Fibroblast of lung (primary cell): Measurements from ENCODE around the gene ZBTB40. TPM values are rescaled to one million over a fixed set of nuclear protein-coding genes. Genes with fewer than 3 reads are reported as not detected.

Source experiments
- DNase-seq, 2 donors: peaks; one replicate each; pipeline versions ENCODE4 v3.0.0 to v3.0.0-alpha.2; 2010; ENCODE audit warnings: low read depth in 2 of 2
- H2AFZ ChIP-seq: 2 replicates; pipeline ENCODE4 v1.5.1; 2012; ENCODE audit warnings: low read length, control low read depth, inconsistent platforms
- H3K27ac ChIP-seq: 2 replicates; pipeline ENCODE4 v1.5.1; 2011; ENCODE audit warnings: low read length, control low read depth; ENCODE audit not compliant: insufficient read depth
- H3K27me3 ChIP-seq: 2 replicates; pipeline ENCODE4 v1.5.1; 2011; ENCODE audit warnings: mild to moderate bottlenecking, low read length; ENCODE audit not compliant: control insufficient read depth, insufficient read depth
- H3K36me3 ChIP-seq: 2 replicates; pipeline ENCODE4 v1.5.1; 2011; ENCODE audit warnings: low read length; ENCODE audit not compliant: control insufficient read depth, insufficient read depth
- H3K4me1 ChIP-seq: 2 replicates; pipeline ENCODE4 v1.5.1; 2011; ENCODE audit warnings: low read length; ENCODE audit not compliant: control insufficient read depth, insufficient read depth; ENCODE audit errors: extremely low read depth
- H3K4me2 ChIP-seq: 2 replicates; pipeline ENCODE4 v1.5.1; 2011; ENCODE audit warnings: low read length, control low read depth; ENCODE audit not compliant: insufficient read depth; ENCODE audit errors: extremely low read depth
- H3K4me3 ChIP-seq, 4 experiments: fragments of 200-600 bp in 1 of 4; sonication (generic) in 1 of 4; replicated peaks in 1 of 4; 2 replicates each; pipeline ENCODE4 v1.5.1; 2011 to 2016; ENCODE audit warnings: low read length in 4 of 4, low read depth in 3 of 4, mild to moderate bottlenecking in 3 of 4, control low read depth in 2 of 4, inconsistent platforms in 1 of 4, mixed read lengths in 1 of 4; ENCODE audit not compliant: insufficient read depth in 1 of 4; ENCODE audit errors: control extremely low read depth in 1 of 4
- H3K79me2 ChIP-seq: 2 replicates; pipeline ENCODE4 v1.5.1; 2012; ENCODE audit warnings: mild to moderate bottlenecking, low read length, inconsistent platforms; ENCODE audit not compliant: control insufficient read depth, insufficient read depth
- H3K9ac ChIP-seq: 2 replicates; pipeline ENCODE4 v1.5.1; 2011; ENCODE audit warnings: mild to moderate bottlenecking, low read length, control low read depth; ENCODE audit not compliant: insufficient read depth
- H3K9me3 ChIP-seq: 2 replicates; pipeline ENCODE4 v1.5.1; 2012; ENCODE audit warnings: low read depth, low read length; ENCODE audit not compliant: control insufficient read depth, insufficient read depth
- H4K20me1 ChIP-seq: 2 replicates; pipeline ENCODE4 v1.5.1; 2011; ENCODE audit warnings: low read length; ENCODE audit not compliant: control insufficient read depth, insufficient read depth; ENCODE audit errors: extremely low read depth
- EZH2 ChIP-seq: IDR thresholded peaks from 2 replicates; pipeline ENCODE4 v1.5.1; 2012; ENCODE audit warnings: low read length, control low read depth, mild to moderate bottlenecking; ENCODE audit errors: missing control alignments
- polyA plus RNA-seq, 2 donors: library from polyadenylated mRNA; depleted of rRNA in 1 of 2; stranded (reverse) in 1 of 2; unstranded in 1 of 2; fragments of >200 nt; gene quantifications; 2 replicates each; pipeline ENCODE4 v1.2.1, GENCODE V29; 2011 to 2012; ENCODE audit warnings: missing spikeins in 1 of 2
- total RNA-seq: library from RNA; depleted of rRNA; stranded (reverse); fragments of >200 nt; gene quantifications from 2 replicates; pipeline ENCODE4 v1.2.1, GENCODE V29; 2014
- TF ChIP-seq, protein P1 (sequence below), 2 donors: IDR thresholded peaks in 1 of 2; conservative IDR thresholded peaks in 1 of 2; 1 replicate in 1 of 2; 2 replicates in 1 of 2; pipeline ENCODE4 v1.5.1; 2011 to 2012; ENCODE audit warnings: low read length in 2 of 2, control low read depth in 1 of 2, inconsistent platforms in 1 of 2, low read depth in 1 of 2, mild to moderate bottlenecking in 1 of 2

Gene ZBTB40
- total and polyA plus RNA-seq, 2 donors (not counting 1 experiment from before 2014, with no cell fraction given) = 3.4 to 12.4 TPM

DNA sequence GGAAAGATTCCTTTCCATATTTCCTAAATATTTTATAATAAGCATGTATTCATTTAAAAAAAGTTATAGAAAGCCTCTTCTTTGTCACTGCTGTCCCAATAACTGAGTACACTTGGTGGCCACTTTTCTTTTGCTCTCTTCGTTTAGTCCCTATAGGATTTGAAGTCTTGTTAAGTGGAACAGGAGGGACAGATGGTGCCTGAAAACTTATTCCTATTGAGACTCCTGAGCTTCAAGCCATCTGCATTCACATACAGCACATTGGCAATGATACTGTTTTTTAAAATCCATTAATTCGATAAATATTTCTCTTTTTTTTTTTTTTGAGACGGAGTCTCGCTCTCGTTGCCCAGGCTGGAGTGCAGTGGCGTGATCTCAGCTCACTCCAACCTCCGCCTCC, 2.0 kb upstream of the ZBTB40 start:
- Histone ChIP-seq H3K27me3 (no peaks in the 10 kb centered on the region), H3K4me2 (no peak overlapping the region), H3K4me1 (peaks cover 9% of the 10 kb centered on the region), H3K9ac (no peak overlapping the region), H3K79me2 (peaks cover 10% of the 10 kb centered on the region), H3K9me3 (no peaks in the 10 kb centered on the region), H3K4me3 (no peak overlapping the region), H2AFZ (no peak overlapping the region), H4K20me1 (no peaks in the 10 kb centered on the region), H3K36me3 (no peaks in the 10 kb centered on the region), H3K27ac (no peak overlapping the region)
- TF ChIP-seq, protein P1, sequence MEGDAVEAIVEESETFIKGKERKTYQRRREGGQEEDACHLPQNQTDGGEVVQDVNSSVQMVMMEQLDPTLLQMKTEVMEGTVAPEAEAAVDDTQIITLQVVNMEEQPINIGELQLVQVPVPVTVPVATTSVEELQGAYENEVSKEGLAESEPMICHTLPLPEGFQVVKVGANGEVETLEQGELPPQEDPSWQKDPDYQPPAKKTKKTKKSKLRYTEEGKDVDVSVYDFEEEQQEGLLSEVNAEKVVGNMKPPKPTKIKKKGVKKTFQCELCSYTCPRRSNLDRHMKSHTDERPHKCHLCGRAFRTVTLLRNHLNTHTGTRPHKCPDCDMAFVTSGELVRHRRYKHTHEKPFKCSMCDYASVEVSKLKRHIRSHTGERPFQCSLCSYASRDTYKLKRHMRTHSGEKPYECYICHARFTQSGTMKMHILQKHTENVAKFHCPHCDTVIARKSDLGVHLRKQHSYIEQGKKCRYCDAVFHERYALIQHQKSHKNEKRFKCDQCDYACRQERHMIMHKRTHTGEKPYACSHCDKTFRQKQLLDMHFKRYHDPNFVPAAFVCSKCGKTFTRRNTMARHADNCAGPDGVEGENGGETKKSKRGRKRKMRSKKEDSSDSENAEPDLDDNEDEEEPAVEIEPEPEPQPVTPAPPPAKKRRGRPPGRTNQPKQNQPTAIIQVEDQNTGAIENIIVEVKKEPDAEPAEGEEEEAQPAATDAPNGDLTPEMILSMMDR (conservative IDR thresholded peaks at IDR 0.05 in 1 of 2, IDR thresholded peaks at IDR 0.05 in 1 of 2; ENCODE audit: low read depth in 1 of 2, low read length in 2 of 2) = no peak
- TF ChIP-seq EZH2 = no peak
- DNase-seq = no peak

- Histone ChIP-seq H3K9me3 (no peaks in the 10 kb centered on the region), H3K27me3 (no peaks in the 10 kb centered on the region), H3K9ac (no peak overlapping the region), H3K4me1 (peaks cover 9% of the 10 kb centered on the region), H3K4me3 (no peak overlapping the region), H2AFZ (peak overlapping the region; percentile 10), H4K20me1 (no peaks in the 10 kb centered on the region), H3K79me2 (peaks cover 10% of the 10 kb centered on the region), H3K36me3 (no peaks in the 10 kb centered on the region), H3K4me2 (no peak overlapping the region), H3K27ac (no peak overlapping the region)
- TF ChIP-seq, protein P1 (conservative IDR thresholded peaks at IDR 0.05 in 1 of 2, IDR thresholded peaks at IDR 0.05 in 1 of 2; ENCODE audit: low read depth in 1 of 2, low read length in 2 of 2) = no peak
- no peak for TF ChIP-seq EZH2
- no peak for DNase-seq
Observed at GRCh38 chr1:22450351-22451021, 1.2 kb upstream of the ZBTB40 start.

DNA sequence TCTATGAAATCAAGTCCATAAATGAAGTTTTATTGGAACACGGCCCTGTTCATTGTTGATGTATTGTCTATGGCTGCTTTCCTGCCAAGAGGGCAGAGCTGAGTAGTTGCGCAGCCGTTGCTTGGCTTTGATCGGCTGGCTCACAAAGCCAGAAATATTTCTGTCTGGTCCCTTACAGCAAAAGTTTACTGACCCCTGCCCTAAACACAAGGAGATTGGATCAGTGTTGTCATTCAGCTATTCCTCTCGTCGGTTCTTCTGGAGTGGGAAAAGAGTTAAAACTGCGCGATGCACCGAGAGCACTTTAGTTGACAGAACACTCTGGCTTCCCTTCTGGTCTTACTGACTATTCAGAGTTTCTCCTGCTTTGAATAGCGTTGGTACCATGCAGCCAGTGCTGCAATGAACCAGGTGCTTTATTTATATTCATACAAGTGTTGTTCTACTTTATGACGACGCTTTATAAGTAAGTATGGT, 868 bp downstream of the ZBTB40 start:
- DNase-seq = peak; percentile 53 to 80
- peak overlapping the region; percentile 68 to 98 (median 82) for H3K4me3 ChIP-seq
- TF ChIP-seq, protein P1 (conservative IDR thresholded peaks at IDR 0.05 in 1 of 2, IDR thresholded peaks at IDR 0.05 in 1 of 2; ENCODE audit: low read depth in 1 of 2, low read length in 2 of 2) = no peak
- TF ChIP-seq EZH2 = no peak

More for the DNA sequence above, 868 bp downstream of the ZBTB40 start:
- H3K27ac ChIP-seq = peak overlapping the region; percentile 80
- peak overlapping the region; percentile 62 for H3K9ac ChIP-seq
- peak overlapping the region; percentile 89 for H2AFZ ChIP-seq
- H3K36me3 ChIP-seq = no peaks in the 10 kb centered on the region
- no peaks in the 10 kb centered on the region for H4K20me1 ChIP-seq
- H3K9me3 ChIP-seq = no peaks in the 10 kb centered on the region
- no peaks in the 10 kb centered on the region for H3K27me3 ChIP-seq
- H3K79me2 ChIP-seq = peaks cover 10% of the 10 kb centered on the region
- peaks cover 6% of the 10 kb centered on the region for H3K4me1 ChIP-seq
- H3K4me2 ChIP-seq = peak overlapping the region; percentile 95
